ENCODE measurements around the gene MRPL18. TPM values are rescaled to one million over a fixed set of nuclear protein-coding genes. Genes with fewer than 3 reads are reported as not detected.

The MRPL18 gene
- total RNA-seq, 1 donor from 2014 or later: 29.0 TPM

DNA sequence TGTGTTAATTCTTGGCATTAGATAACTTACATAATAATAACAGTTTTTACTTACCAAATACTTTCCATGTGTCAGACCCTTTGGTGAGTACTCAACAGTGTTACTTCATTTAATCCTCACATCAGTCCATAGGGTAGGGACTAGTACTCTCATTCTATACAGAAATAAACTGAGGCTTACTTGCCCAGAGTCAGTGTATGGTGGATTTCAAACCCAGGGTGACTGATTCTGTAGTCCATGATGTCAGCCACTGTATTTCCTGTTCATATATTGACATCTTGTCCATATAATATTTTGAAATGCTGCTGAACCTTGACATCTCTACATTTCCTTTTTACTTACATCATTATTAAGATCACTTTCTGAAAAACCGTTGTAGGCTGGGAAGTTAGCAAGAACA is 7.3 kb downstream of the MRPL18 start:
- H3K4me3 Mint-ChIP-seq: no peak overlapping the region
- H3K4me1 Mint-ChIP-seq: no peaks in the 10 kb centered on the region
- no peaks in the 10 kb centered on the region for H3K27me3 Mint-ChIP-seq (ENCODE audit: low read depth)
- TF ChIP-seq, protein P1, sequence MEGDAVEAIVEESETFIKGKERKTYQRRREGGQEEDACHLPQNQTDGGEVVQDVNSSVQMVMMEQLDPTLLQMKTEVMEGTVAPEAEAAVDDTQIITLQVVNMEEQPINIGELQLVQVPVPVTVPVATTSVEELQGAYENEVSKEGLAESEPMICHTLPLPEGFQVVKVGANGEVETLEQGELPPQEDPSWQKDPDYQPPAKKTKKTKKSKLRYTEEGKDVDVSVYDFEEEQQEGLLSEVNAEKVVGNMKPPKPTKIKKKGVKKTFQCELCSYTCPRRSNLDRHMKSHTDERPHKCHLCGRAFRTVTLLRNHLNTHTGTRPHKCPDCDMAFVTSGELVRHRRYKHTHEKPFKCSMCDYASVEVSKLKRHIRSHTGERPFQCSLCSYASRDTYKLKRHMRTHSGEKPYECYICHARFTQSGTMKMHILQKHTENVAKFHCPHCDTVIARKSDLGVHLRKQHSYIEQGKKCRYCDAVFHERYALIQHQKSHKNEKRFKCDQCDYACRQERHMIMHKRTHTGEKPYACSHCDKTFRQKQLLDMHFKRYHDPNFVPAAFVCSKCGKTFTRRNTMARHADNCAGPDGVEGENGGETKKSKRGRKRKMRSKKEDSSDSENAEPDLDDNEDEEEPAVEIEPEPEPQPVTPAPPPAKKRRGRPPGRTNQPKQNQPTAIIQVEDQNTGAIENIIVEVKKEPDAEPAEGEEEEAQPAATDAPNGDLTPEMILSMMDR (IDR thresholded peaks at IDR 0.05; ENCODE audit: unreplicated experiment): no peak
- peaks cover 26% of the 10 kb centered on the region for H3K36me3 Mint-ChIP-seq
- no peak for DNase-seq (ENCODE audit: low spot score in 2 of 2, unreplicated experiment in 2 of 2)
- H3K27ac Mint-ChIP-seq: no peak overlapping the region
- H3K9me3 Mint-ChIP-seq: no peaks in the 10 kb centered on the region

DNA sequence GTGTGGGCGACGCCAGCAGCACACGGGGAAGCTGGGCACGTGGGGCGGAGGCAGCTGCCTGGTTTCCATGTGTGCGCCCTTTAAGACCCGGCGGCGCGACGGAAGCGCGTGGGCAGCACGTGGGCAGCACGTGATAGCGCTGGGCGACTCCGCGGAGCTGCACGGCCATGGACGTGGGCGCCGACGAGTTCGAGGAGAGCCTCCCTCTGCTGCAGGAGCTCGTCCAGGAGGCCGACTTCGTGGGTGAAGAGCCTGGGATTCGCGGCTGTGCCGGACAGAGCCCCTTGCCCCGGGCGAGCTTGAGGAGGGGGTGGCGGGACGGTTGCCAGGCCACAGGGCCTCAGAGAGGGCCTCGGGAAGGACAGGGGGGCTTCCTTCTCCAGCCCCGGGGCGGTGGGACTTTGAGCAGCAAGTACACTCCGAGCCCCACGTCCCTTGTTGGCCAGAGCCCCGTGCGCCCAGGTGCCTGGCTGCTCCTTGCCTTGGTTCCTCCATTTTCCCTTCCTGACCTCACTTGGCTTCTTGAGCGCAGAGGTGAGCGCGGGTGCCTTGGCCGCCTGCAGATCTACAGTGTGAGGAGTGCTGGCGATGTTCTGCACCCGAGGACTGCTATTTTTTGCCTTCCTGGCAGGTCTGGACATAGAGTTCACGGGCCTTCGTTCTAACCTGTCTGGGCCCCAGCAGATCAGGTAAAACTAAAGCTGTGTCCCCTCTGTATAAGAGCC is 10.0 kb downstream of the MRPL18 start, which contains the start of gene PNLDC1:
Gene PNLDC1 (plus strand): TSS at position 136 of the 725 bp plus-strand sequence. CDS start 32 bp downstream, at position 168.
- Mint-ChIP-seq H3K27me3 (ENCODE audit: low read depth) (no peaks in the 10 kb centered on the region), H3K9me3 (no peaks in the 10 kb centered on the region), H3K4me1 (no peaks in the 10 kb centered on the region), H3K4me3 (no peak within 1 kb of the TSS), H3K27ac (no peak within 1 kb of the TSS), H3K36me3 (peaks cover 20% of the 10 kb centered on the region)
- DNase-seq (ENCODE audit: low spot score in 2 of 2, unreplicated experiment in 2 of 2): no peak
- TF ChIP-seq, protein P1 (IDR thresholded peaks at IDR 0.05; ENCODE audit: unreplicated experiment): no peak

DNA sequence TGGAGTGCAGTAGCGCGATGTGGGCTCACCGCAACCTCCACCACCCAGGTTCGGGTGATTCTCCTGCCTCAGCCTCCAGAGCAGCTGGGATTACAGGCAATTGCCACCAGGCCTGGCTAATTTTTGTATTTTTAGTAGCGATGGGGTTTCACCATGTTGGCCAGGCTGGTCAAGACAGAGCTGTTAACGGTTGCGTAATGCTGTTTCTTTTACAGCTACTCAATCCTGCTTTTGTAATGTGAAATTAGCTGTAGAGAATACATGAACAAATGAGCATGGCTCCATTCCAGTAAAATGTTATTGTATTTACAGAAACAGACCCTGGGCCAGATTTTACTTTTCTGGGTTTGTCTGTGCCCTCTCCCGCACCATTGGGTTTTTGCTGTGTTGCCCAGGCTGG is 11.7 kb downstream of the MRPL18 start:
- TF ChIP-seq, protein P1 (IDR thresholded peaks at IDR 0.05; ENCODE audit: unreplicated experiment): no peak
- Mint-ChIP-seq H3K9me3 (no peaks in the 10 kb centered on the region), H3K27ac (no peak overlapping the region), H3K4me3 (no peak overlapping the region), H3K36me3 (peaks cover 18% of the 10 kb centered on the region), H3K27me3 (ENCODE audit: low read depth) (no peaks in the 10 kb centered on the region), H3K4me1 (no peaks in the 10 kb centered on the region)
- DNase-seq (ENCODE audit: low spot score in 2 of 2, unreplicated experiment in 2 of 2): no peak

DNA sequence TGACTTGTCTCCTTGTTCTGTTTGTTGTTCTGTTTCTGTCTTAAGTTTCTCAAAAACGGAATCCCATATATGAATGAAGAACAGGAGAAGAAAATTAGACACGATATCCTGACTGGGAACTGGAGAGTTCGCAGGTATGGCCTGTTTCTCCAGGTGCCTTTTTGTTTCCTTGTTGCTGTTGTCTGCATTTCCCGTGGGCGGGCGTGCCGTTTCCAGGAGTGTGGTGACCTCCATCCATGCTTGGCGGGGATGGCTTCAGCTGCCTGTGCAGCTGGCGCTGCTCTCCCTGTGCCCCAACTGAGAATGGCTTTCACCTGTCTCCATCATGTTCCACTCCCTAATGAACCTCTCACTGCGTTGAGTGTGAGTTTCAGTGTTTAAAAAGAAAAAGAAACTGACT is 14.2 kb downstream of the MRPL18 start:
- Mint-ChIP-seq H3K27me3 (ENCODE audit: low read depth) (no peaks in the 10 kb centered on the region), H3K36me3 (peaks cover 3% of the 10 kb centered on the region), H3K27ac (no peak overlapping the region), H3K4me3 (no peak overlapping the region), H3K9me3 (no peaks in the 10 kb centered on the region), H3K4me1 (no peaks in the 10 kb centered on the region)
- DNase-seq (ENCODE audit: low spot score in 2 of 2, unreplicated experiment in 2 of 2): no peak
- TF ChIP-seq, protein P1 (IDR thresholded peaks at IDR 0.05; ENCODE audit: unreplicated experiment): no peak

DNA sequence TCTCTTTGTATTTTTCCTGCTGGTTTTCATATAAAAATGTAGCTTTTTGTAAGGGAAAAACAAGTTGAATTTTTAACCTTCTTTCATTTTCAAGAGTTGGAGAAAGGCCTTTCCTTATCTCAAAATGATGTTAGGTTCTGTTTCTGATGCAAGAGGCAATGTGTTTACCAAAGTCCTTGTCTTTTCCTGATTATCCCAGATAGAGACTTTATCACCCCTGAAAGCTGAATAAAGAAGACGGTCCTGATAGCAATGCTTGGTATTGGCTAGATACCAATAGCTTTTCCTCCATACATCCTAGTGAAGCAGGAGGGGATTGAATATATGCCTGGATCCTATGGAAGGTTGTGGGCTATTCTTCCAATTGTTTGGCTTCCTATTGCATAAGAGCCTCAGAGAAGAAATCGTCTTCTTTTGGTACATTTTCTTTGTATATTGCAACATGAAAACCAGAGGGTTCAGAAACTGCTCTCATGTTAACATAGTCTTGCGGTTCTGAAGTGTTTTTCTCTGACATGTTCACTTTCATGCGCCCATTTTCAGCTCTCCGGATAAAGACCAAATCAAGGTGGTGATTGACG is 15.3 kb downstream of the MRPL18 start:
- no peaks in the 10 kb centered on the region for H3K9me3 Mint-ChIP-seq
- H3K27ac Mint-ChIP-seq: no peak overlapping the region
- no peak for DNase-seq (ENCODE audit: low spot score in 2 of 2, unreplicated experiment in 2 of 2)
- TF ChIP-seq, protein P1 (IDR thresholded peaks at IDR 0.05; ENCODE audit: unreplicated experiment): no peak
- H3K36me3 Mint-ChIP-seq: no peaks in the 10 kb centered on the region
- H3K4me3 Mint-ChIP-seq: no peak overlapping the region
- no peaks in the 10 kb centered on the region for H3K4me1 Mint-ChIP-seq
- H3K27me3 Mint-ChIP-seq (ENCODE audit: low read depth): no peaks in the 10 kb centered on the region

All from mesothelial cell of epicardium (in vitro differentiated cells).